ENCODE data around the gene TBXT. TPM values are rescaled to one million over a fixed set of nuclear protein-coding genes. Genes with fewer than 3 reads are reported as not detected.

The TBXT gene
- total and polyA plus RNA-seq, 2 of the 13 experiments (the other 11 are each of a cell fraction or from before 2014, with no cell fraction given), result not detected

GRCh38 chr6:166109608-166110007 is 58.0 kb downstream of the TBXT start:
- ChIA-PET POLR2A (no interaction called here), CTCF (ENCODE audit: low intra/inter-chr PET ratio, low total read pairs) (no interaction called here)
- H3K27ac ChIP-seq (ENCODE audit: extremely low read length, insufficient read depth, low read length), result no peak overlapping the region
- no peak overlapping the region for H3K9ac ChIP-seq (ENCODE audit: insufficient read depth, low read depth, low read length)
- no peak for FAIRE-seq
- no peak overlapping the region for H3K4me3 ChIP-seq (replicated peaks in 1 of 3; ENCODE audit: insufficient read depth in 1 of 3, low read depth in 2 of 3, low read length in 3 of 3)
- TF ChIP-seq ZNF879 (CRISPR knock-in tag; IDR thresholded peaks at IDR 0.05) (no peak), ZNF792 (CRISPR knock-in tag; IDR thresholded peaks at IDR 0.05) (no peak), RBAK (CRISPR knock-in tag; IDR thresholded peaks at IDR 0.05) (no peak), PHF20 (CRISPR knock-in tag; IDR thresholded peaks at IDR 0.05) (no peak), HMG20B (CRISPR knock-in tag; conservative IDR thresholded peaks at IDR 0.05) (no peak), ZFP91 (CRISPR knock-in tag; IDR thresholded peaks at IDR 0.05; ENCODE audit: borderline replicate concordance) (no peak), ZBTB37 (CRISPR knock-in tag; IDR thresholded peaks at IDR 0.05) (no peak), JUN (CRISPR knock-in tag; IDR thresholded peaks at IDR 0.05) (no peak), SIX1 (CRISPR knock-in tag; IDR thresholded peaks at IDR 0.05; ENCODE audit: borderline replicate concordance) (no peak), CBX5 (CRISPR knock-in tag; IDR thresholded peaks at IDR 0.05; ENCODE audit: borderline replicate concordance) (no peak), ZNF652 (CRISPR knock-in tag; IDR thresholded peaks at IDR 0.05; ENCODE audit: borderline replicate concordance, low read depth) (no peak), BCL6 (CRISPR knock-in tag; IDR thresholded peaks at IDR 0.05) (no peak)
- H3K27me3 ChIP-seq (ENCODE audit: control insufficient read depth in 1 of 2, insufficient read depth in 2 of 2, low read length in 2 of 2), result peaks cover 3 to 29% of the 10 kb centered on the region in 2 experiments; a peak in 3 of 5 replicates
- intact Hi-C loops (cut with micrococcal nuclease; ENCODE audit: unreplicated experiment) (no loop called here), in situ Hi-C loops (cut with HindIII; ENCODE audit: extremely low pct_ligation_motif_present, low pct_unique_long_range_greater_than_20kb) (loop anchor here (5.0 kb wide), 1 partner anchor 222 kb away; no protein-coding TSS in a partner anchor)
- H3K4me2 ChIP-seq (ENCODE audit: low read depth, low read length), result no peak overlapping the region
- ATAC-seq, result no peak
- no TSS peak for BruUV-seq (replicated peaks)
- no peaks in the 10 kb centered on the region for H3K79me2 ChIP-seq (ENCODE audit: insufficient read depth, low read length)
- no peaks in the 10 kb centered on the region for H3K4me1 ChIP-seq (ENCODE audit: insufficient read depth, low read length)
- H3K36me3 ChIP-seq (replicated peaks in 1 of 2; ENCODE audit: control insufficient read depth in 1 of 2, insufficient read depth in 2 of 2, low read length in 2 of 2), result no peaks in the 10 kb centered on the region
- H2AFZ ChIP-seq (ENCODE audit: low read length), result no peak overlapping the region
- WGBS (ENCODE audit: low lambda C conversion rate), result 0% methylated on average over 2 of the region's 2 CpGs
- no peaks in the 10 kb centered on the region for H3K9me3 ChIP-seq (ENCODE audit: low read length)
- DNase-seq (ENCODE audit: low spot score), result no peak
- no peaks in the 10 kb centered on the region for H4K20me1 ChIP-seq (ENCODE audit: insufficient read depth, low read length)

Small RNAs within 50 kb of the gene (small RNA-seq; reads per million reads assigned to genes)
- 0 reads per million in 3 experiments for gene RNU6-153P (ENCODE audit: insufficient read depth in 2 of 3, insufficient read length in 3 of 3, low read depth in 2 of 3, low replicate concordance in 1 of 3)

Other genes starting within 250 kb of the TBXT start
- gene PRR18, start 140.5 kb upstream of the TBXT start, total RNA-seq (2016; rRNA removed; fragmentation: Illumina TruSeq; extraction: Trizol), result 0.04 TPM in 1 of 2 replicates, not detected in the other
- 0.01 and 0.04 TPM in 2 replicates for gene PRR18, start 140.5 kb upstream of the TBXT start, polyA plus RNA-seq (2011; rRNA removed)
- 90.7 and 115 TPM in 2 replicates for gene SFT2D1, start 174.7 kb upstream of the TBXT start, total RNA-seq (2016; rRNA removed; fragmentation: Illumina TruSeq; extraction: Trizol)
- gene SFT2D1, start 174.7 kb upstream of the TBXT start, polyA plus RNA-seq (2011; rRNA removed), result 127 and 147 TPM in 2 replicates
- 214 and 289 TPM in 2 replicates for gene MPC1, start 215.1 kb upstream of the TBXT start, total RNA-seq (2016; rRNA removed; fragmentation: Illumina TruSeq; extraction: Trizol)
- 168 and 189 TPM in 2 replicates for gene MPC1, start 215.1 kb upstream of the TBXT start, polyA plus RNA-seq (2011; rRNA removed)